Posterior cingulate gyrus (tissue), 11 donors: ENCODE data around the gene CDC42BPB.

ENCODE experiments used
- DNase-seq, 10 donors: peaks; one replicate each; pipeline versions ENCODE4 v3.0.0 to v3.0.0-alpha.2; 2020 to 2021; ENCODE audit warnings: mixed read lengths in 3 of 10
- intact Hi-C: fragments of 100-400 bp; cut with DNase I; formaldehyde crosslinking; loops from one replicate; pipeline ENCODE4 v1.15.1; 2023

CDC42BPB gene

DNA sequence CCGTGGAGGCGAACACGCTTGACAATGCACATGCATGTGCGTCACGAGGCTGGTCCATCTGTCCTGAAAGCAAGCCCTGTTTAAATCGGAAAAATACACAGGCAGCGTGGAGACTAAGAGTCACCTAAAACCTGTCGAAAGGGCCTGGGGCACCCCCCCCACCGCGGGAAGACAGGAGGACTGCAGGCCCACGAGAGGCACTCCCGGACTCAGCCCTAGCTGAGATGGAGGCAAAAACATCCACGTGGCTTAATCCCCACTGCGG, 54.1 kb downstream of the CDC42BPB start:
- intact Hi-C loops = no loop called here

GRCh38 chr14:103002578-103003350, 54.6 kb downstream of the CDC42BPB start:
- DNase-seq = peak in 1 of 10 donors; percentile 66
- intact Hi-C loops = no loop called here

More for the DNA sequence above, 54.1 kb downstream of the CDC42BPB start:
- peak in 2 of 10 donors; percentile 35 to 42 for DNase-seq

GRCh38 chr14:103001651-103002396, 55.5 kb downstream of the CDC42BPB start:
- peak in 2 of 10 donors; percentile 66 to 67 for DNase-seq

GRCh38 chr14:103001226-103001625, 56.1 kb downstream of the CDC42BPB start:
- peak in 8 of 10 donors; percentile 19 to 92 (median 60) for DNase-seq
- intact Hi-C loops = no loop called here

More at GRCh38 chr14:103001651-103002396, 55.5 kb downstream of the CDC42BPB start:
- intact Hi-C loops = no loop called here

- intact Hi-C loops = no loop called here
- DNase-seq = peak in 2 of 10 donors; percentile 53 to 82
Measured at GRCh38 chr14:103000291-103000921, 56.9 kb downstream of the CDC42BPB start.

GRCh38 chr14:102999227-102999895, 58.0 kb downstream of the CDC42BPB start:
- intact Hi-C loops = no loop called here
- peak in 2 of 10 donors; percentile 35 to 70 for DNase-seq

- intact Hi-C loops = no loop called here
- peak in 2 of 10 donors; percentile 35 to 39 for DNase-seq
Measured at GRCh38 chr14:102998393-102998792, 59.0 kb downstream of the CDC42BPB start.

DNA sequence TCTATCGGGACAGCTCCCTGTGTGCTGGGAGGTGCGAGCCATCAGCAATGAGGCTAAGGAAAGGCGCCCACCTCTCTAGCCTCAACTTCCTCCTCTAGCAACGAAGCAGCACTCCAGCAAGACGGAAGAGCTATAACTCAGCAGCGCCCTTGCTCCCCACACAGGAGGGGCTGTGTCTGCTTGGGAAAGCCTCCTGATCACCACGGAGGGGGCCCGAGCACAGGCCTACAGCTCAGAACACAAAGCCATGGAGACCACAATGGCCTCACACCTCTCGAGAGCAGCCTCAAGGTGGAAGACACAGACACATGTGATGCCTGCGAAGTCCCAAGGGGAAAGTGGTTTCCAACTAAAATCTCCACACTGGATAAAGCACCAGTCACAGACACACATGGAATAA, 60.4 kb downstream of the CDC42BPB start:
- intact Hi-C loops = no loop called here
- peak in 2 of 10 donors; percentile 55 for DNase-seq

DNA sequence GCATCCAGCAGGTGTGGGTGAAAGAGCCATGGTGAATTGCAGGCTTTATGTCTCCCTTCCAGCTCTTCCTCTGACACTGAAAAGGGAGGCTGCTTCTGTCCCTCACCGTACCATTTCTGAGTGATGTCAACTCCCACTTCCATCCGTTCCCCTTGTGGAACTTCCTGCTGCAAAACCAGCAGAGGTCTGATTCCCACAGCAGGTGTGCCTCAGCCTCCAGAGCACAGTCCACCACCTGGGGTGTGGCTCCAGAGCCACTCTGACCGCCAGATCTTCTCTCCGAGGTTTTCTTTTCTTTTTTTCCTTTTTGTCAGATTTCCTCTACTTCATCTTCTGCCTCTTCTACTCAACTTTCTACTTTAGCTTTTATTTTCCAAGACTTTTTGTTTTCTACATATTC, 62.7 kb downstream of the CDC42BPB start:
- intact Hi-C loops = no loop called here
- peak in 1 of 10 donors; percentile 14 for DNase-seq

- intact Hi-C loops = no loop called here
- no peak for DNase-seq
Measured at GRCh38 chr14:102993523-102993922, 63.8 kb downstream of the CDC42BPB start.

DNA sequence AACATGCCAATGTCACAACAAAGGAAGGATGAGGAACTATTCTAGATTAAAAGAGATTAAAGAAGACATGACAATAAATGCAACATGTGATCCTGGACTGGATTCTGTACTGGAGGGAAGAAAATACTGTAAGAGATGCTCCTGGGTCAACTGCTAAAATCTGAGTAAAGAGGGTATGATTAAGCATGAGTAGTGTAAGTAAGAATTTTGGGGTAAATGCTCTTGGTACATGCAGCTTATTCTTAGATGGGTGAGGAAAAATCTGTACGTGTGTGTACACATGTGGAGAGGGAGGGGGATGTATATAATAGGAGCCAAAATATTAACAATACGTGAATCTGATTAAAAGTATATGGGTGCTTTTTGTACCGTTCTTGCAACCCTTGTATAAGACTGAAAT, 66.0 kb downstream of the CDC42BPB start:
- intact Hi-C loops = no loop called here
- no peak for DNase-seq

- intact Hi-C loops = no loop called here
- no peak for DNase-seq
Measured at GRCh38 chr14:102988054-102988453, 69.3 kb downstream of the CDC42BPB start.

DNA sequence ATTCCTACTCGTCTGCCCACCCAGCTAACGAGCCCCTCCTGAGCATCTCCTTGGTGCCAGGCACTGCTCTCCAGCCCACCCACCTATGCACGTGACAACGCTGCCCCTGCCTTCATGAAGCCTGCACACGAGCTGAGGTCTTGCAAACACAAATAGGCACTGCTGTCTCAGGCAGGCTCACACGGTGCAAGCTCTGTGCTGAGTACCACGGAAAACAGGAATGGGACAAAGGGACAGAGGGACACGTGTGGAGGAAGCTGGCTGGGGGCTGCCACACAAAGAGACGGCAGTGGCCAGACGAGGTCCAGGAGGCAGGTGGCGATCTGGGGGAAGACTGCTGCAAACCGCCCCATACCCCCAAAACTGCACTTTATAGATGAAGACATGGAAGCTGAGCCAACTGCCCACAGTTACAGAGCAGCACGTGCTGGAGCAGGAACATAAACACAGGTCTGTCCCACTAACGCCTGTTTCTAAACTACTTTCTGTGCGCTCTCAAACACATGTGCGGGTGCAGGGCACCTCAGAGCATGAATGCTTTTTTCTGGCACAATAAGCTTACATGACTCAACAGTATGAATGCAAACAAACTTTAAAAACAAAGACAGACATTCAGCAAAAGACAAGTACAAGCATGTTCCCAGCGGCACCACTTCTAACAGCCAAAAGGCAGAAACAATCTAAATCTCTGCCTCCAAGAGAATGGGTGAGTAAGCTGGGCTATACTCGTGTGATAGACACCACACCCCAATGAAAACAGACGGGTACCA, 70.4 kb downstream of the CDC42BPB start:
- intact Hi-C loops = loop anchor here (2.0 kb wide), 1 partner anchor 212 kb away; no protein-coding TSS in a partner anchor
- peak in 1 of 10 donors; percentile 83 for DNase-seq

GRCh38 chr14:102985665-102986064, 71.7 kb downstream of the CDC42BPB start:
- intact Hi-C loops = loop anchor here (2.0 kb wide), 1 partner anchor 211 kb away; no protein-coding TSS in a partner anchor

DNA sequence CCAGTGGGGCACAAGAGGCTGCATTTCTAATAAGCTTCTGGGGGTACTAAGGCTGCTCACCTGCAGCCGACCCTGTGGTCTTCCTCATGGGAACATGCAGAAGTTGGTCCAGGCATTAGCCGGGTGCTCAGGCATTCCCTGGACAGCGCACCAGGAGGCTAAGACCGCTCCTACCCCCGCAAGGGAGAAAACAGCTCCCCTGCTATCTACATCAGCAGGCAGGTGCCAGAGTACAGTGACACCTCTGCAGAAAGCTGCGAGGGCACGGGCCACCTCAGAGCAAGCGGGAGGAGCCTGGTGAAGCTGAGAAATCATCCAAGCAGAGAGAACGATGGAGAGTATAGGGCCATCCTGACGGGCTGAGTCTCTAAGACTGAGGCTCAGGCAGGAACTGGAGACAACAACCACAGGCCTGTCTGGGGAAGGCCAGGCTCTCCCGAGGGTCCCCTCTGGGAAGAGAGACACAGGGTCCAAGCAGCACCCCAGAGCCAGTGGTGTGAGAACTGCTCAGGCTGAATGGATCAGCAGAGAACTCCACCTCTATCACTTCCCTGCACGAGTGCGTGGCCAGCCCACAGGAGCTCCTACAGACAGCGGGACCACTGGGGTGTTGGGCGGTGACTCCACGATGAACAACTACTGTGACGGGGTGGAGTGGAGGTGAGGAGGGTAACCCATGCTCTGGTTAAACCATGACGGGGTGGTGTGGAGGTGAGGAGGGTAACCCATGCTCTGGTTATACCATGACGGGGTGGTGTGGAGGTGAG, 72.8 kb downstream of the CDC42BPB start:
- intact Hi-C loops = no loop called here
- peak in 1 of 10 donors; percentile 59 for DNase-seq

More at GRCh38 chr14:102985665-102986064, 71.7 kb downstream of the CDC42BPB start:
- DNase-seq = peak in 4 of 10 donors; percentile 26 to 88 (median 54)

- DNase-seq = peak in 1 of 10 donors; percentile 62
- intact Hi-C loops = no loop called here
Measured at GRCh38 chr14:102983496-102983895, 73.9 kb downstream of the CDC42BPB start.

DNA sequence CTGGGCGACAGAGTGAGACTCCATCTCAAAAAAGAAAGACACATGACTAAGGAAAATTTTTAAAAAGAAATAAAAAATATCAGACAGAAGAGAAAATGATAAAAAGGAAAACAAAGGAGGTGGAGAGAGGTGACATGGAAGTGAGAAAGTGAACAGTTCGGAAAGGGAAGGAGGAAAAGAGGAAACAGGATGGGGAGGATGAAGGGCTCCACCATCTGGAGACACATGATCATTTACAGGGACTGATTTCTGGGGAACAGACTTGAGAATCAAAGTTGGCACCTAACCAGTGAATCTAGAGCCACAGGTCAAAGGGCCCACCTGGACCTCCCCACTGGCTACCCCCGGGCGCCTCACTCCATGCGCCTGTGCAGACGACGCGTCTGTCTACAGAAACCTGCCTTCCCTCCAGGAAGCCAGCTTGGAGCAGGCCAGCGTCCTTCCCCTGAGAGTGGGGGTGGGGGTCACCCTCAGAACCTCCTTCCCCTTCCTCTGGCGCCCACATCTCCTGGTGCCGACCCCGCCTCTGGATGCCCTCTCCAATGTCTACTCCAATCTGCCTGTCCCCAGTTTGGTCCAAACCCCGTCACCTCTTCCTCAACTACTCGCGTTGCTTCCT, 74.4 kb downstream of the CDC42BPB start:
- DNase-seq = peak in 1 of 10 donors; percentile 64
- intact Hi-C loops = no loop called here

DNA sequence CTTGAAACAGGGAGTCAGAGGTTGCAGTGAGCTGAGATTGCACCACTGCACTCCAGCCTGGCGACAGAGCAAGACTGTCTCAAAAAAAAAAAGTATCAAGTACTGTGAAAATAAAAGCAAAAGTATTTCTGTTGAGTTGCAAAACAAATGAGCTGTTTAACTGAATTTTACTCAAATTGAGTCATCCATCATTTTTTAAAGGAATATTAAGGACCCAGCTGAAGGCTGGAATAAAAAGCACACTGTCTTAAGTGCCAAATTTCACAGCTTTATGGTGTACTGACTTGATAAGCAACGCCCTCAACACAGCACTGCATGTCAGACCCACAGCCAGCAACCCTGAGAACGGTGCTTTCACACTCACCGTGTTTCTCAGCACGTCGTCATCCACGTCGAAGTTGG, 76.9 kb downstream of the CDC42BPB start:
- intact Hi-C loops = no loop called here
- peak in 1 of 10 donors; percentile 36 for DNase-seq
